SK-N-SH treated with all-trans-retinoic acid at 6 μM for 48 hours (cell line): ENCODE results near the gene PSORS1C1.

Source experiments
- ATAC-seq: fragments of 200-7000 bp; cut with Tn5 transposase; 3 replicates; pipeline ENCODE4 v1.9.1; 2020; ENCODE audit warnings: mild to moderate bottlenecking, moderate library complexity
- ARNTL ChIP-seq: fragments of 450-650 bp; formaldehyde crosslinking; IDR thresholded peaks from 2 replicates; pipeline ENCODE4 v1.5.0; 2020; ENCODE audit warnings: low read depth, mild to moderate bottlenecking, moderate library complexity, borderline replicate concordance
- BACH2 ChIP-seq: fragments of 250-450 bp; sonication (Bioruptor Pico); IDR thresholded peaks from 2 replicates; pipeline ENCODE4 v1.9.0; 2021; ENCODE audit warnings: mild to moderate bottlenecking, borderline replicate concordance
- CREB5 ChIP-seq: fragments of 250-450 bp; sonication (Bioruptor Pico); IDR thresholded peaks from 2 replicates; pipeline ENCODE4 v1.5.1; 2020; ENCODE audit warnings: low read depth, mild to moderate bottlenecking, moderate library complexity
- CSDC2 ChIP-seq: fragments of 250-450 bp; sonication (Bioruptor Pico); IDR thresholded peaks from 2 replicates; pipeline ENCODE4 v1.5.0; 2020; ENCODE audit warnings: mild to moderate bottlenecking, moderate library complexity
- ESRRG ChIP-seq: fragments of 250-450 bp; sonication (Bioruptor Pico); IDR thresholded peaks from 2 replicates; pipeline ENCODE4 v1.6.1; 2021; ENCODE audit warnings: mild to moderate bottlenecking
- GLIS3 ChIP-seq: fragments of 250-450 bp; sonication (Bioruptor Pico); IDR thresholded peaks from 2 replicates; pipeline ENCODE4 v1.5.0; 2020; ENCODE audit warnings: mild to moderate bottlenecking, moderate library complexity
- ISL1 ChIP-seq: fragments of 250-450 bp; sonication (Bioruptor Pico); IDR thresholded peaks from 2 replicates; pipeline ENCODE4 v2.1.2; 2022; ENCODE audit warnings: mild to moderate bottlenecking, moderate library complexity
- PATZ1 ChIP-seq: fragments of 250-450 bp; sonication (Bioruptor Pico); IDR thresholded peaks from 2 replicates; pipeline ENCODE4 v1.8.0; 2020; ENCODE audit warnings: mild to moderate bottlenecking, moderate library complexity, borderline replicate concordance
- PPARA ChIP-seq: fragments of 250-450 bp; sonication (Bioruptor Pico); IDR thresholded peaks from 2 replicates; pipeline ENCODE4 v1.5.0; 2020; ENCODE audit warnings: mild to moderate bottlenecking, borderline replicate concordance
- RARB ChIP-seq: fragments of 250-450 bp; sonication (Bioruptor Pico); IDR thresholded peaks from 2 replicates; pipeline ENCODE4 v1.8.0; 2021; ENCODE audit warnings: mild to moderate bottlenecking, moderate library complexity
- SNAI2 ChIP-seq: fragments of 250-450 bp; sonication (Bioruptor Pico); IDR thresholded peaks from 2 replicates; pipeline ENCODE4 v1.5.0; 2020; ENCODE audit warnings: mild to moderate bottlenecking, moderate library complexity
- TOX ChIP-seq: fragments of 250-450 bp; sonication (Bioruptor Pico); IDR thresholded peaks from 2 replicates; pipeline ENCODE4 v1.8.0; 2021; ENCODE audit warnings: mild to moderate bottlenecking, moderate library complexity, borderline replicate concordance
- TSHZ2 ChIP-seq: fragments of 250-450 bp; sonication (Bioruptor Pico); IDR thresholded peaks from 2 replicates; pipeline ENCODE4 v1.5.0; 2020; ENCODE audit warnings: mild to moderate bottlenecking, moderate library complexity
- ZC3H10 ChIP-seq: fragments of 250-450 bp; sonication (Bioruptor Pico); IDR thresholded peaks from 2 replicates; pipeline ENCODE4 v1.5.1; 2021; ENCODE audit warnings: mild to moderate bottlenecking, moderate library complexity
- ZFP3 ChIP-seq: fragments of 250-450 bp; sonication (Bioruptor Pico); IDR thresholded peaks from 2 replicates; pipeline ENCODE4 v1.5.0; 2020; ENCODE audit warnings: mild to moderate bottlenecking, moderate library complexity
- ZNF70 ChIP-seq: fragments of 450-650 bp; formaldehyde crosslinking; IDR thresholded peaks from 2 replicates; pipeline ENCODE4 v1.5.0; 2020; ENCODE audit warnings: mild to moderate bottlenecking, moderate library complexity
- ZNF8 ChIP-seq: fragments of 450-650 bp; formaldehyde crosslinking; IDR thresholded peaks from 2 replicates; pipeline ENCODE4 v1.5.0; 2020; ENCODE audit warnings: mild to moderate bottlenecking, moderate library complexity
- TF ChIP-seq, protein P1 (sequence below): fragments of 250-450 bp; sonication (Bioruptor Pico); IDR thresholded peaks from 2 replicates; pipeline ENCODE4 v1.8.0; 2021; ENCODE audit warnings: low read depth, mild to moderate bottlenecking, moderate library complexity, borderline replicate concordance
- TF ChIP-seq, protein P2 (sequence below): fragments of 250-450 bp; sonication (Bioruptor Pico); IDR thresholded peaks from 2 replicates; pipeline ENCODE4 v1.5.1; 2021; ENCODE audit warnings: mild to moderate bottlenecking, moderate library complexity

Gene PSORS1C1

DNA sequence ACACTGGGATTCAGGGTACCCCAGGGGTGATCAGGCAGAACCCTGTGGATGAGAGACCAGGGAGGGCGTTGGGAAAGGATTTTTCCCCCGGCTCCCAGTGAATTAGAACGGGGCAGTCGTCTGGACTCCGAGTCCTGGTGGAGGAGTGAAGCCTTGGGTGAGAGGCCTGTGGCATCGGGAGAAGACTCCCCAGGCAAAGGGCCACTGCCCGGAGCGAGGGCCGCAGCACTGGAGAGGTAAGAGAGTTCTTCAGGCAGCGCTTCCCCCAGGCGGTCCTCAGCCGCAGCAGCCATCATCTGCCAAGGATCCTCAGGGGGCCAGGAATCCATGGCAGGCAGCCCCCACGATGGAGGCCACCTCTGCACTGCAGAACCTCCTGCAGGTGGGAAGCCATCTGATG lies 2.9 kb upstream of the PSORS1C1 start:
- no peak for TF ChIP-seq ESRRG (CRISPR knock-in tag)
- TF ChIP-seq PATZ1 (CRISPR knock-in tag), result no peak
- TF ChIP-seq ZNF8, result no peak
- TF ChIP-seq TOX (CRISPR knock-in tag), result no peak
- no peak for TF ChIP-seq ZFP3 (CRISPR knock-in tag)
- TF ChIP-seq PPARA, result no peak
- TF ChIP-seq TSHZ2 (CRISPR knock-in tag), result no peak
- TF ChIP-seq BACH2 (CRISPR knock-in tag), result no peak
- TF ChIP-seq ZC3H10 (CRISPR knock-in tag), result no peak
- TF ChIP-seq ISL1 (CRISPR knock-in tag), result no peak
- no peak for TF ChIP-seq GLIS3 (CRISPR knock-in tag)
- no peak for TF ChIP-seq ARNTL (CRISPR knock-in tag)
- no peak for TF ChIP-seq RARB (CRISPR knock-in tag)
- no peak for TF ChIP-seq CREB5 (CRISPR knock-in tag)
- TF ChIP-seq SNAI2 (CRISPR knock-in tag), result no peak
- no peak for ATAC-seq

- ATAC-seq, result no peak
- TF ChIP-seq ZFP3 (CRISPR knock-in tag) (no peak), CREB5 (CRISPR knock-in tag) (no peak), TOX (CRISPR knock-in tag) (no peak), ZNF70 (no peak), ISL1 (CRISPR knock-in tag) (no peak), CSDC2 (CRISPR knock-in tag) (no peak), GLIS3 (CRISPR knock-in tag) (no peak), TSHZ2 (CRISPR knock-in tag) (no peak), BACH2 (CRISPR knock-in tag) (no peak), RARB (CRISPR knock-in tag) (no peak)
- TF ChIP-seq, protein P1, sequence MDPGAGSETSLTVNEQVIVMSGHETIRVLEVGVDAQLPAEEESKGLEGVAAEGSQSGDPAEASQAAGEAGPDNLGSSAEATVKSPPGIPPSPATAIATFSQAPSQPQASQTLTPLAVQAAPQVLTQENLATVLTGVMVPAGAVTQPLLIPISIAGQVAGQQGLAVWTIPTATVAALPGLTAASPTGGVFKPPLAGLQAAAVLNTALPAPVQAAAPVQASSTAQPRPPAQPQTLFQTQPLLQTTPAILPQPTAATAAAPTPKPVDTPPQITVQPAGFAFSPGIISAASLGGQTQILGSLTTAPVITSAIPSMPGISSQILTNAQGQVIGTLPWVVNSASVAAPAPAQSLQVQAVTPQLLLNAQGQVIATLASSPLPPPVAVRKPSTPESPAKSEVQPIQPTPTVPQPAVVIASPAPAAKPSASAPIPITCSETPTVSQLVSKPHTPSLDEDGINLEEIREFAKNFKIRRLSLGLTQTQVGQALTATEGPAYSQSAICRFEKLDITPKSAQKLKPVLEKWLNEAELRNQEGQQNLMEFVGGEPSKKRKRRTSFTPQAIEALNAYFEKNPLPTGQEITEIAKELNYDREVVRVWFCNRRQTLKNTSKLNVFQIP (CRISPR knock-in tag), result no peak
- TF ChIP-seq, protein P2, sequence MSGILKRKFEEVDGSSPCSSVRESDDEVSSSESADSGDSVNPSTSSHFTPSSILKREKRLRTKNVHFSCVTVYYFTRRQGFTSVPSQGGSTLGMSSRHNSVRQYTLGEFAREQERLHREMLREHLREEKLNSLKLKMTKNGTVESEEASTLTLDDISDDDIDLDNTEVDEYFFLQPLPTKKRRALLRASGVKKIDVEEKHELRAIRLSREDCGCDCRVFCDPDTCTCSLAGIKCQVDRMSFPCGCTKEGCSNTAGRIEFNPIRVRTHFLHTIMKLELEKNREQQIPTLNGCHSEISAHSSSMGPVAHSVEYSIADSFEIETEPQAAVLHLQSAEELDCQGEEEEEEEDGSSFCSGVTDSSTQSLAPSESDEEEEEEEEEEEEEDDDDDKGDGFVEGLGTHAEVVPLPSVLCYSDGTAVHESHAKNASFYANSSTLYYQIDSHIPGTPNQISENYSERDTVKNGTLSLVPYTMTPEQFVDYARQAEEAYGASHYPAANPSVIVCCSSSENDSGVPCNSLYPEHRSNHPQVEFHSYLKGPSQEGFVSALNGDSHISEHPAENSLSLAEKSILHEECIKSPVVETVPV (CRISPR knock-in tag), result no peak
These were observed 2.1 kb upstream of the PSORS1C1 start, which contains the start of gene C6orf15 for GRCh38 chr6:31112478-31112877. Gene C6orf15, minus strand, starts transcription at chr6:31112575. Its CDS starts 20 bp downstream, at chr6:31112555.
